HepG2 (cell line): ENCODE results near the gene SLC25A51. TPM values are rescaled to one million over a fixed set of nuclear protein-coding genes. Genes with fewer than 3 reads are reported as not detected.

Experiments
- CCDC6 ChIP-seq: sonication (generic); formaldehyde crosslinking; IDR thresholded peaks from 2 replicates; pipeline ENCODE4 v1.8.1; 2022; ENCODE audit warnings: mild to moderate bottlenecking, missing genetic modification reagents, moderate library complexity
- CHD4 ChIP-seq: fragments of 200-600 bp; sonication (generic); IDR thresholded peaks from 2 replicates; pipeline ENCODE4 v1.7.0; 2017; ENCODE audit warnings: mild to moderate bottlenecking, low read length, borderline replicate concordance
- EP300 ChIP-seq, 3 experiments: sonication (generic) in 1 of 3; formaldehyde crosslinking in 1 of 3; IDR thresholded peaks; 2 replicates each; pipeline versions ENCODE4 v1.5.1 to v1.6.1; 2011 to 2020; ENCODE audit warnings: low read depth in 2 of 3, low read length in 2 of 3, borderline replicate concordance in 1 of 3, improper control_type of control experiment in 1 of 3, mild to moderate bottlenecking in 1 of 3, missing genetic modification reagents in 1 of 3, moderate library complexity in 1 of 3
- HDAC2 ChIP-seq: sonication (generic); formaldehyde crosslinking; IDR thresholded peaks from 2 replicates; pipeline ENCODE4 v1.4.0; 2020; ENCODE audit warnings: missing genetic modification reagents
- MAZ ChIP-seq, 2 experiments: sonication (generic) in 1 of 2; formaldehyde crosslinking in 1 of 2; IDR thresholded peaks; 2 replicates each; pipeline versions ENCODE4 v1.5.0 to v1.6.1; 2012 to 2020; ENCODE audit warnings: low read depth in 2 of 2, mild to moderate bottlenecking in 2 of 2, borderline replicate concordance in 1 of 2, improper control_type of control experiment in 1 of 2, low read length in 1 of 2, missing genetic modification reagents in 1 of 2, moderate library complexity in 1 of 2
- SETDB1 ChIP-seq: sonication (generic); formaldehyde crosslinking; IDR thresholded peaks from 2 replicates; pipeline ENCODE4 v1.5.1; 2020; ENCODE audit warnings: missing genetic modification reagents, mild to moderate bottlenecking, borderline replicate concordance
- SOX13 ChIP-seq, 3 experiments: fragments of 450-650 bp in 1 of 3; sonication (generic) in 1 of 3; formaldehyde crosslinking in 1 of 3; IDR thresholded peaks in 2 of 3; conservative IDR thresholded peaks in 1 of 3; 2 replicates each; pipeline versions ENCODE4 v1.5.0 to v1.6.1; 2016 to 2020; ENCODE audit warnings: antibody characterized with exemption in 1 of 3, mild to moderate bottlenecking in 1 of 3, missing compliant biosample characterization in 1 of 3, missing genetic modification reagents in 1 of 3, moderate library complexity in 1 of 3
- TP53 ChIP-seq: sonication (generic); formaldehyde crosslinking; conservative IDR thresholded peaks from 2 replicates; pipeline ENCODE4 v1.4.0; 2020; ENCODE audit warnings: missing genetic modification reagents
- ZMAT3 ChIP-seq: sonication (generic); formaldehyde crosslinking; conservative IDR thresholded peaks from 2 replicates; pipeline ENCODE4 v1.7.0; 2021; ENCODE audit warnings: missing genetic modification reagents
- ZNF317 ChIP-seq: sonication (generic); formaldehyde crosslinking; IDR thresholded peaks from 2 replicates; pipeline ENCODE4 v1.5.0; 2020; ENCODE audit warnings: mild to moderate bottlenecking, missing genetic modification reagents
- ZNF33B ChIP-seq: sonication (generic); formaldehyde crosslinking; IDR thresholded peaks from 2 replicates; pipeline ENCODE4 v1.5.1; 2020; ENCODE audit warnings: mild to moderate bottlenecking, missing genetic modification reagents
- ZNF460 ChIP-seq: sonication (generic); formaldehyde crosslinking; IDR thresholded peaks from 2 replicates; pipeline ENCODE4 v1.5.1; 2020; ENCODE audit warnings: missing genetic modification reagents, mild to moderate bottlenecking, borderline replicate concordance
- ZNF501 ChIP-seq: sonication (generic); formaldehyde crosslinking; IDR thresholded peaks from 2 replicates; pipeline ENCODE4 v1.5.1; 2020; ENCODE audit warnings: mild to moderate bottlenecking, moderate library complexity, missing genetic modification reagents
- ZNF687 ChIP-seq: sonication (generic); formaldehyde crosslinking; IDR thresholded peaks from 2 replicates; pipeline ENCODE4 v1.5.1; 2020; ENCODE audit warnings: mild to moderate bottlenecking, missing genetic modification reagents, moderate library complexity
- polyA plus RNA-seq, 8 experiments: library from polyadenylated mRNA; depleted of rRNA in 3 of 8; stranded (reverse) in 7 of 8; unstranded in 1 of 8; fragments of >200 nt; fragmentation: Illumina TruSeq in 4 of 8; extraction: Trizol in 4 of 8; gene quantifications; 2 replicates each; pipeline versions ENCODE4 v1.2.1 to v1.2.3, GENCODE V29; 2011 to 2016; ENCODE audit warnings: low read depth in 4 of 8, missing spikeins in 1 of 8, mixed read lengths in 1 of 8; ENCODE audit not compliant: insufficient read depth in 1 of 8
- total RNA-seq, 5 experiments: library from RNA; depleted of rRNA; stranded (reverse); fragments of >200 nt; fragmentation: Illumina TruSeq; extraction: Trizol; gene quantifications; 2 replicates each; pipeline ENCODE4 v1.2.3, GENCODE V29; 2016; ENCODE audit warnings: low read depth in 1 of 5
- TF ChIP-seq, protein P1 (sequence below): sonication (generic); formaldehyde crosslinking; IDR thresholded peaks from 2 replicates; pipeline ENCODE4 v1.5.0; 2020; ENCODE audit warnings: mild to moderate bottlenecking, missing genetic modification reagents
- TF ChIP-seq, protein P2 (sequence below): IDR thresholded peaks from 2 replicates; pipeline ENCODE4 v1.6.1; 2018; ENCODE audit warnings: missing genetic modification reagents

Gene SLC25A51
- total and polyA plus RNA-seq, 2 of the 13 experiments (the other 11 are each of a cell fraction or from before 2014, with no cell fraction given) = 14.6 to 37.7 TPM

DNA sequence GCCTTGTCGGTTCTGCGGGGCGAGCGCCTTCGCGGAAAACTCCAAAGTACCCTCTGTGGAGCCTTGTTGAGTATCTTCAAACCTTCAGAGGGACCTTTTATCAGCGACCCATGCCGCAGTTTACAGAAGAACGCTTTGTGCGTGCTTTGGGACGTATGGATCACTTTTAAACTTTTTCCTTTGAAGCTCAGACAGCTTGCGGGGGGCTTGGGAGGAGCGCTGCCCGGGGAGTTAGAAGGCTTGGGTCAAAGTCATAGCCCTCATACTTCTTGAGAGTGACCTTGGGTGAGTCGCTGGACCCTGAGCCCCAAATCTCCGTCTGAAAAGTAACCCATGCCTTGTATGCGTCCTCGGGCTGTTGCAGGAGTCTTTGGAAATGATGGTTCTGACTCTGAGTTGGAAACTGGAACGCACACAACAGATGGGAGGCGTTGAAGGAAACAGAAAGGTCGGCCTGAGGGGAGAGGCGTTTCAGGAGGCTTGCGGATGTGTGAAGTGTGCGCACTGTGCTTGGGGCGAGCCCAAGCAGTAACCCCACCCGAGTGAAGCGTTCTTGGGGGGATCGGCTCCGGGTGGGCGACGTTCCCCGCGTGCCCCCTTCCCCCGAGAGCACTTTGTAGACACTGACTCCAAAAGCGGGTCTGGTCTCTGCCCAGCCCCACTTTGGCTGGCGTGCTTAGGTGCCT lies 661 bp upstream of the SLC25A51 start (continued):
- TF ChIP-seq, protein P1, sequence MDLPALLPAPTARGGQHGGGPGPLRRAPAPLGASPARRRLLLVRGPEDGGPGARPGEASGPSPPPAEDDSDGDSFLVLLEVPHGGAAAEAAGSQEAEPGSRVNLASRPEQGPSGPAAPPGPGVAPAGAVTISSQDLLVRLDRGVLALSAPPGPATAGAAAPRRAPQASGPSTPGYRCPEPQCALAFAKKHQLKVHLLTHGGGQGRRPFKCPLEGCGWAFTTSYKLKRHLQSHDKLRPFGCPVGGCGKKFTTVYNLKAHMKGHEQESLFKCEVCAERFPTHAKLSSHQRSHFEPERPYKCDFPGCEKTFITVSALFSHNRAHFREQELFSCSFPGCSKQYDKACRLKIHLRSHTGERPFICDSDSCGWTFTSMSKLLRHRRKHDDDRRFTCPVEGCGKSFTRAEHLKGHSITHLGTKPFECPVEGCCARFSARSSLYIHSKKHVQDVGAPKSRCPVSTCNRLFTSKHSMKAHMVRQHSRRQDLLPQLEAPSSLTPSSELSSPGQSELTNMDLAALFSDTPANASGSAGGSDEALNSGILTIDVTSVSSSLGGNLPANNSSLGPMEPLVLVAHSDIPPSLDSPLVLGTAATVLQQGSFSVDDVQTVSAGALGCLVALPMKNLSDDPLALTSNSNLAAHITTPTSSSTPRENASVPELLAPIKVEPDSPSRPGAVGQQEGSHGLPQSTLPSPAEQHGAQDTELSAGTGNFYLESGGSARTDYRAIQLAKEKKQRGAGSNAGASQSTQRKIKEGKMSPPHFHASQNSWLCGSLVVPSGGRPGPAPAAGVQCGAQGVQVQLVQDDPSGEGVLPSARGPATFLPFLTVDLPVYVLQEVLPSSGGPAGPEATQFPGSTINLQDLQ (CRISPR knock-in tag) = 0 out of 2 replicates have a peak, but pooled peaks have one; percentile 46
- TF ChIP-seq ZMAT3 (CRISPR knock-in tag) = peak; percentile 43; the same call in 1 of the 2 replicates
- TF ChIP-seq ZNF687 (CRISPR knock-in tag) = peak; percentile 26
- TF ChIP-seq MAZ (IDR thresholded peaks at IDR 0.05; ENCODE audit: borderline replicate concordance, low read depth, low read length) = peak; percentile 2; the same call in 1 of the 2 replicates
- no peak for TF ChIP-seq MAZ (CRISPR knock-in tag; IDR thresholded peaks at IDR 0.05; ENCODE audit: low read depth)
- TF ChIP-seq EP300 (IDR thresholded peaks at IDR 0.05; ENCODE audit: low read depth in 2 of 2, low read length in 2 of 2) = no peak
- TF ChIP-seq EP300 (CRISPR knock-in tag; IDR thresholded peaks at IDR 0.05; ENCODE audit: borderline replicate concordance) = 0 out of 2 replicates have a peak, but pooled peaks have one; percentile 6
- TF ChIP-seq ZNF501 (CRISPR knock-in tag) = peak; percentile 88
- TF ChIP-seq ZNF33B (CRISPR knock-in tag) = 0 out of 2 replicates have a peak, but pooled peaks have one; percentile 11
- TF ChIP-seq, protein P2, sequence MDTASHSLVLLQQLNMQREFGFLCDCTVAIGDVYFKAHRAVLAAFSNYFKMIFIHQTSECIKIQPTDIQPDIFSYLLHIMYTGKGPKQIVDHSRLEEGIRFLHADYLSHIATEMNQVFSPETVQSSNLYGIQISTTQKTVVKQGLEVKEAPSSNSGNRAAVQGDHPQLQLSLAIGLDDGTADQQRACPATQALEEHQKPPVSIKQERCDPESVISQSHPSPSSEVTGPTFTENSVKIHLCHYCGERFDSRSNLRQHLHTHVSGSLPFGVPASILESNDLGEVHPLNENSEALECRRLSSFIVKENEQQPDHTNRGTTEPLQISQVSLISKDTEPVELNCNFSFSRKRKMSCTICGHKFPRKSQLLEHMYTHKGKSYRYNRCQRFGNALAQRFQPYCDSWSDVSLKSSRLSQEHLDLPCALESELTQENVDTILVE = peak; percentile 2; the same call in 1 of the 2 replicates
- 0 out of 2 replicates have a peak, but pooled peaks have one; percentile 7 for TF ChIP-seq ZNF460
- 0 out of 2 replicates have a peak, but pooled peaks have one; percentile 0 for TF ChIP-seq HDAC2 (CRISPR knock-in tag)
- peak; percentile 2; the same call in 1 of the 2 replicates for TF ChIP-seq CCDC6
- TF ChIP-seq SOX13 (IDR thresholded peaks at IDR 0.05) = peak; percentile 1; the same call in 1 of the 2 replicates
- TF ChIP-seq SOX13 (CRISPR knock-in tag; conservative IDR thresholded peaks at IDR 0.05 in 1 of 2, IDR thresholded peaks at IDR 0.05 in 1 of 2) = no peak
- 0 out of 2 replicates have a peak, but pooled peaks have one; percentile 50 for TF ChIP-seq TP53 (CRISPR knock-in tag)
- peak; percentile 61; the same call in 1 of the 2 replicates for TF ChIP-seq ZNF317 (CRISPR knock-in tag)
- TF ChIP-seq CHD4 = no peak
- no peak for TF ChIP-seq SETDB1
